ENCODE results near the gene PPHLN1. TPM values are rescaled to one million over a fixed set of nuclear protein-coding genes. Genes with fewer than 3 reads are reported as not detected.
A peak's percentile ranks its signal among the peaks of the same experiment; 100 is the strongest.

The PPHLN1 gene
- polyA plus RNA-seq, 10 donors: 51.7 to 73.3 (median 62.0) TPM

GRCh38 chr12:42474391-42474790 lies 148.4 kb downstream of the PPHLN1 start:
- peak in 1 of 3 donors; percentile 19 for DNase-seq

GRCh38 chr12:42475106-42475505 lies 149.1 kb downstream of the PPHLN1 start:
- DNase-seq: no peak

GRCh38 chr12:42477941-42478340 lies 152.0 kb downstream of the PPHLN1 start:
- no peak for DNase-seq

- no peak for DNase-seq
Measured at GRCh38 chr12:42481368-42481767, 155.4 kb downstream of the PPHLN1 start.

GRCh38 chr12:42482041-42482747 lies 156.2 kb downstream of the PPHLN1 start:
- DNase-seq: peak; percentile 36 to 91 (median 81)

- peak; percentile 66 to 96 (median 91) for DNase-seq
Measured at GRCh38 chr12:42482748-42483520, 157.0 kb downstream of the PPHLN1 start.

GRCh38 chr12:42483521-42483790 lies 157.5 kb downstream of the PPHLN1 start:
- DNase-seq: peak; percentile 27 to 90 (median 69)

- no peak for DNase-seq
Measured at GRCh38 chr12:42484996-42485395, 159.0 kb downstream of the PPHLN1 start.

GRCh38 chr12:42485823-42486222 lies 159.9 kb downstream of the PPHLN1 start:
- no peak for DNase-seq

GRCh38 chr12:42486407-42486806 lies 160.4 kb downstream of the PPHLN1 start:
- DNase-seq: no peak

- no peak for DNase-seq
Measured at GRCh38 chr12:42490261-42490842, 164.4 kb downstream of the PPHLN1 start.

Other genes with a start within 250 kb of the PPHLN1 start
- 10 to 100 TPM; 15.4 to 25.6 (median 19.3) TPM for gene GXYLT1, start 181.3 kb upstream of the PPHLN1 start, polyA plus RNA-seq (ENCODE audit: insufficient read length in 10 of 10)
- 10 to 100 TPM; 19.1 to 34.2 (median 24.2) TPM for gene YAF2, start 87.9 kb upstream of the PPHLN1 start, polyA plus RNA-seq (ENCODE audit: insufficient read length in 10 of 10)
- 10 to 100 TPM; 65.5 to 86.1 (median 76.4) TPM for gene ZCRB1, start 73 bp upstream of the PPHLN1 start, polyA plus RNA-seq (ENCODE audit: insufficient read length in 10 of 10)